HG03064 (cell line): ENCODE results near the gene SAMD7.

Experiments used
- ATAC-seq: cut with Tn5 transposase; IDR thresholded peaks from one replicate; pipeline ENCODE4 v1.9.1; 2021; ENCODE audit warnings: low read depth; ENCODE audit not compliant: unreplicated experiment

The SAMD7 gene

DNA sequence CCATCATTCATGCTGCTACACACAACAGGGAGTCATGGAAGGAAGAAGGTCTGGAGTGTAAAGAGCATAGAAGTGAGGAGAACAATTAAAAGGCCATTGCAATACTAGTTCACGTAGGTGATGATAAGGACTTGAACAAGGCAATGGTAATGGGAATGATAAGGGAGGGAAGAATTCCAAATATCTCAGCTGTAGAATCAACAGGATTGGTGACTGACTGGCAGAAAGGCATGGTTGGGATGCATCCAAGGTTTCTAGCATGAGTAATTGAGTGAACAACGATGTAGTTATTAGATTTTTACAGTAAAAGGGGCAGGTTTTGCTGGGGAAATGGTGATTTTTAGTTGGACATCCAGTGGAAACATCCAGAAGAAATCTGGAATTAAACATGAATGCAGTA lies 52.8 kb downstream of the SAMD7 start:
- no peak for ATAC-seq

GRCh38 chr3:169965562-169966427 lies 54.4 kb downstream of the SAMD7 start:
- ATAC-seq, result peak; percentile 16

GRCh38 chr3:169966428-169966950 lies 55.1 kb downstream of the SAMD7 start, which contains the start of gene SEC62:
SEC62 (plus strand) TSS chr3:169966807; CDS start chr3:169966823, 16 bp downstream.
- ATAC-seq, result peak; percentile 86

DNA sequence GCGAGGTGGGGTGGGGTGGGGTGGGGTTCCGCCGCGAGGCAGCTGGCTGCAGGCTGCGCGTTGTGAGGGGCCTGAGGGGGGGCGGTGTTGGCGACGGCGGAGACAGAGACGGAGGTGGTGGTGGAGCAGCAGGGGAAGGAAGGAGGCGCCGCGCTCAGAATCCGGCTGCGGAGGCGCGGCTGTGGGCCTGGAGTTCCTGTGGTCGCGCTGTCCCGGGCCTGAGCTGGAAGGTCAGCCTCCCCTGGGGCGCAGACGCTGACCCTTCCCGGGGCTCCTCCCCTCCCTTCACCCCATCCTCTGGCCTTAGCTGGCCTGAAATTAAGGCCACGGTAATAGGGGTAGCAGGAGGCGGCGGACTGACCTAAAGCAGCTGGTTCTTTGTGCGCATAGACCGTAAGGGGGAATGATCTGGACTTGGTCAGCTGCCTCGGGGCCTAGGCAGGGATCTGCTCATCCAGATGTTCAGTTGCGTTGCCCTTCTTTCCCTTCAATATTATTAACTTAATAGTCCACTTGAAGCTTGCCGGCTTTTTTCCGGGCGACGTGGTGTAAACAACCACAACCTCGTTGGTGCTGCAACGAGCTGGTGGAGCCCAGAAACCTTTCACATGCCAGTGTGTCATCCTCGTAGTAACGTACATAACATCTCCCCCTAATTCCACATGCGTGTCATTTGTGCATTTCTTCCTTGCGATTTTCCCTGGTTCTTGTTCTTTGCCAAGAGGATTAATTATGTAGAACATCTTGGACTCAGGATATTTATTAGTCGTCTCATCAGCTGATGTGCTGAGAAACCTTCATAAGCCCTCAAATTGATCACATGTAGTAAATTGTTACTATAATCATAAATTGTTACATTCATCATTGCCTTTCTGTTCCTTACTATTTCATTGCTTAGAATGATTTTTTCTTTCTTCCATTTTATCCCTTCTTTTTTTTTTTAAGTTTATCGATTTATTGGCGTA lies 55.9 kb downstream of the SAMD7 start:
- peak; percentile 12 for ATAC-seq

DNA sequence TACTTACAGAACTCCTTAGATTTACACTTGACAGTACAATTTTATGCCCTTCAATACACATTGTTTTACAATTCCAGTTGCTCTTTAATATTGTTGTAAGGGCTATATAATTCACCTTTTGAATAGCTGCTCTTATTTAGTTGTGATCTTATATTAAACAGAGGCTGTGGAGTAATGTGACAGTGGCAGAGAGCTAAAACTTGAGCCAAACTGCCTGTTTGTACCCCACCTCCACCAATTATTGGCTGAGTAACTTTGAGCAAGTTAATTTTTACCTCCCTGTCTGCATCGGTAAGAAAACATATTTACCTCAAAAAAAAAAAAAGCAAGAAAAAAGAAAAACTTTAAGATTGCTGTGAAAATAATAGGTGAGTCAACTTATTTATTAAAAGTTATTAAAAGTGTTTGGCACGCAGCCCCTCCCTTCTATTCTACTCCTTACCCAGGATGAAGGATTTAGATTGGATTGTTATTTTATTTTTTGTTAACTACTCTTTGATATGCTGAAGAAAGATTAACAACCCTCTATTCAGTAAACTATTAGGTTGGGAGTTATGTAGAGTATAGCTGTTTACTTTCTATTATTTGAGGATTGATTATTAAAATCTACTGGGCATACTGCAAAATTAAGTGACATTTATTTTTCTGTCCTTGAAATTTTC lies 57.0 kb downstream of the SAMD7 start:
- ATAC-seq, result no peak

DNA sequence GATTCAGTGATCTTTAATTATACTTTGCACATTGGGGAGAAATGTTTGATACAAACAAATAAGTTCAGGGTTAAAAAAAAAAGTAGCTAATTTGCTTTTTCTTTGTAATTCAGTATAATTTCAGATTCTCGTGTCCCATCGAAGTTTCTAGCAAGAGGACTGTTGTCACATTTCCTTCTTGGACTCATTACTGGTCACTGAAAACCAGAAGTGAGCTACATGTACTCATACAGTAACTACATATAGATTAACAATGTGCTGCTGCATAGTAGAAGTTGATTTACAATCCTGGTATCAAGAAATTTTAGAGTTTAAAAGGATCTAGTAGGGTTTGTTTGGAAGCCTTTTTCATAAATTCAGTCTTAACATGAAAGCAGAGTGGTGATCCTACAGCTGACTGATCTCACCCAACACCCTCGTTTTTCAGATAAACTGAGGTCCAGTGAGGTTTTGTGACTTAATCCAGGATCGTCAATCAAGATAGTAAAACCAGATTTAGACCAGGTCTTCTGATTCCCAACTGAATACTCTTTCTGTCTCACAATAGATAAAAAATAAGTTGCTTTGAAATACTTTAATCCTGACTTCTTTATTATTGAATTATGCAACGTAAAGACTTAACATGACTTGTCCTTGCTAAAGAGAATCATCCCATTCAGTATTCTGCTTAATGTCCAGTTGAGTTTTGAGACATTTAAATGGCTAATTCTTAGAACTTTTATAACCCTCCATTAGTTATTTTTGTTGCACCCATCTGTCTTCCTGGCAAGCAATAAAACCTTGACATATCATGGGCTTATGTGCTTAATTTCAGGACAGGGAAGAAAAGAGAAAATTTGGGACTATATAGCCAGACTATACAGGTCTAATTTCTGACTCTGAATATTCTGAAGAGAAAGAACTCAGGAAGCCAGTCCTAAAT lies 58.1 kb downstream of the SAMD7 start:
- no peak for ATAC-seq

GRCh38 chr3:169970847-169971246 lies 59.5 kb downstream of the SAMD7 start:
- no peak for ATAC-seq

DNA sequence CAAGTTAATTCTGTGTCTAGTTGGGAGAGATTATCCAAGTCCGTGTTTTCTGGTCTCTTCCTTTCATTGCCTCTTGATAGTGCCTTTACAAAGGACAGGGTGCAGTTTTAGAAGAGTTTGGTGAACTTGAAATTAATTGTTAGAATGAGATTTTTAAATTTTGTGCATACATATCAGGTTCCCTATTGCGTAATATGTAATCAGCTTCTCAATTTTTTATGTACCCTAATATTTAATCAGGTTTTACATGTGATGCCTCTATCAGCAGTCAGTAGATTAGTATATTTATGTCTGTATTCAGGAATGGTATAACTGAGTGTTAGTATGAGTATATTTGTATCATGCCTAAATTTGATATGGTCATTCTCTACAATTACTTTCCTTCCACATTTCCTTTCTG lies 60.1 kb downstream of the SAMD7 start:
- no peak for ATAC-seq

DNA sequence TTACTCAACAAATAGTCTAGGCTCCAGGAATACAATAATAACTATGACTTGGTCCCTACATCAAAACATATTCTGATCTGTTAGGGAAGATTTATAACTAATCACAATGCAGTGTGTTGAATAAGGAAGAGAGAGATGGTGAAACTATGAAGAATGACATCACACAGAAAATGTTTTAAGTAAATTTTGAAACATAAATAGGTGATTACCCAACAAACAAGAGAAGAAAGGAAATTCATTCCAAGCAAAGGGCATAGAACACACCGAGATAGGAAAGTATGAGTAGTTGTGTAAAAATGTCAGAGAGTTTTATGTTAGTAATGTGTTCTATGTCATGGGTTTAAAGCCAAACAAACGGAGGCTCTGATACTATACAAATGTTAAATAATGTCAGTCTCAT lies 68.7 kb downstream of the SAMD7 start:
- no peak for ATAC-seq

DNA sequence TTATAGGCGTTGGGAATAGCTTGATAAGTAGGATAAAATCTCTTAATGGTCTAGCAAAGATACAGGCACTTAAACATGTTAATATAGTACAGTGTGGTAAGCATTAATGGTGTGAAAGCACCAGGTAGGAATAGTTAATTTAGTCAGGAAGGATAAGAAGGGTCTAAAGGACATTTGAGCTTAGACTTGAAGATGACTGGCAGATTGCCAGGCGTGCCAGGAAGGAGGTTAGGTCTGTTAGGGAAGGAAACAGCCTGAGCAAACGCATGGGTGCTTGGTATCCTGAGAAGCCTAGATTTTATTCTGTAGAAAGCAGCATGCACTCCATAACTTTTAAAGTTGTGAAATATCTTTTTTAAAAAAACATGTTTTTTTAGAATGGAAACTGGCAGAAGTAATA lies 72.9 kb downstream of the SAMD7 start:
- ATAC-seq, result no peak
